HG03064 (cell line): ENCODE measurements around the gene COL5A2.

Experiments
- ATAC-seq: cut with Tn5 transposase; IDR thresholded peaks from one replicate; pipeline ENCODE4 v1.9.1; 2021; ENCODE audit warnings: low read depth; ENCODE audit not compliant: unreplicated experiment

COL5A2 gene

DNA sequence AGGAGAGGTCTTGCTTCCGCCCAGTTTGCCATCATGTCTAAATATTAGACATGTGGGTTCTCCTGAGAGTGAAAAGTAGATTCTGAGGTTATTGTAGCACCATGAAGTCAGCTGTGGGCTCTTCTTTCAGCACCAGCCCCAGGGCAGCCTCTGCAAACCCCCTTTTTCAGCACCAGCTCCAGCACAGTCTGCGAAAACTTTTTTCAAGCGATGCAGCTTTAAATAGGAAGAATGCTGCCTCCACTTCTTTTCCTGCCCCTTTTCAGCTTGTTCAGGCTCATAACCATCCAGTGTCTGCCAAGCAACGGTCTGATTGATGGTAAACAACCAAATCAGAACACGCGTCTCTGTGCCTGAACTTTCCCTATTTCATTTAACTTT is at the start of gene COL5A2:
Gene COL5A2, minus strand, starts transcription at position 192 of the 381 bp plus-strand sequence. Its CDS starts 157 bp downstream, at position 35.
- no peak for ATAC-seq

DNA sequence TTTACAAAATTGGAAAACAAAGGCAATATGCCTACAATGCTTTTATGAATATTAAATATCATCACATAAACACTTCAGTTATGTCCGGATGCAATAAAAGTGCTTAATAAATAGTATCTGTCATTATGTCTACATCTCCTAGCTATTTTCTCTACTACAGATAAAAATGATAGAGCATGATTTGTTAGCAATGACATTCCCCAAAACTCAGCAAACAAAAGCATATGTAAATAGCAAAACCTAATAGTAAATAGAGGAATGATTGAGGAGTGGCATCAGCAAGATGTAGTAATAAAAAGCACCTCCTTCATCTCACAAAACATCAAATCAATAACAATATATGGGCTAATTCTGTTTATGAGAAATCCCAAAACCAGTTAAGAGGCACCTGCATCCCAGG is 46.5 kb upstream of the COL5A2 start:
- no peak for ATAC-seq

DNA sequence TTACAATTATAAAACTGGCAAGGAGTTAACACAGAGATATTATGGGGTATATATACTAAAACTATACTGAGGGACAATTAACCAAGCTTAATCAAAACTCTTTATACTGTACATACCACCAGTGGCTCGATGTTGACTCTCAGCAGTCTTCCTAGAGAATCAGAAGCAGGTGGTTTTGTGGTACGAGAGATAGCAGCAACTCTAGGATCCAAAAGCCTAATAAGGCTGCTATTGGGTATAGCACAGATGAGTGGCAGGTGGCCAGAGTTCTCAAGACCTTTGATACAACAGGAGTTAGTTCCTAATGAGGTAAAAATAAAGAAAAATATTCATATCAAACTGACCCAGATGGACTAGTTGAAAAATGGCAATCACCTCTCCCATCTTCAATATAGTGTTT is 45.5 kb upstream of the COL5A2 start:
- ATAC-seq, result no peak

DNA sequence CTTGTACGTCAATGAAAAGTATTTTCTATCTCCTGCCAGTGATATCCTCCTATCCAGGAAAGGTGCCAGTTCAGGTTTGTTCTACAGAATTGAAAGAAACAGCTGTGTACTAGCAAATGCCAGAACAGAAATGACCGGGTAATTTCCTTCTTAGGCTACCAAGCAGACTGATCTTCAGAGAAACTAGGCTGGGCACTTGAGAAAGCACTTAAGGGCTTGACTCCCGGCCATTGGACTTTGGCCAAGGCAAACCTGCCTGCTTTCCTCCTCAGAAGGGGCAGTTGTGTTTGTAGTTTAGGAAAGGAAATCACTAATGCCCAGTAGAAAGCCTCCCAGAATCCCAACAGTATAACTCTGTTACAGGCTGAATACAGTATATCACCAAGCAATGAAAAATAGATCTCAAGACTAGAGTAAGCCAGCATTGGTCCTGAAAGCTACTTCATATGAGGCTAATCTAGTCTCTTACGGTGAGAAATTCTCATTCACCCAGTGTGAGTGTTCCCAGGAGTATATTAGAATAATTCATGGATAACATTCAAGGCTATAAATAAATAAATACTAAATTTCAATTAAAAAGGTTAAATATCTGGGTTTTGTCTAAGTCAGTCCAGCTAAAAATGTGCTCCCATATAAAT is 43.0 kb upstream of the COL5A2 start:
- ATAC-seq, result no peak

DNA sequence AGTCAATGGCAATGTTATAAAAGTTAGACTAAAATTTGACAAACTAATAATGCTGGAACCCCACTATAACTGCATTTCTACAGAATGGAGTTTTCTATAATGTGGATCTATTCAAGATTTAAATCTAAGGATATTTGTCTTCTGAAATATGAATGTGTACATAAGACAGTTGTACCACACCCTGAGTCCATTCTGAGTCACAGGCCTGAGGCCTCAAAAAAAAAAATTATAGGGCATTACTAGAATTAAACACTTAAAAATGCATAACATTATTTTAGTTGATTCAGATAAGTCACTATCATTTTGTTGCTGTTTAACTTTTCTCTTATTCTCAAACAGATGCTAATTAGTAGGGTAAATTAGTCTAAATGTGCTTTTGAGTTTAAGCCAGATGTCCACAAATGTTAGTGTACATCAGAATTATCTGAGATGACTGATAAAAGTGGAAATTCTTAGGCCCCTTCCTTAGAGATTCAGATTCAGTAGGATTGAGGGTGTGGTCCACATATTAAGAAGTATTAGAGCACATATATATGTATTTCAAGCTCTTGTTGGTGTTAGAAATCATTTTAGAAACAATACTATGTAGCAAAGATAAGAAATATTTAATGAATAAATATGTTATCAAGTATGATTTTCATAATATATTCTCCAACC is 42.4 kb upstream of the COL5A2 start:
- no peak for ATAC-seq

DNA sequence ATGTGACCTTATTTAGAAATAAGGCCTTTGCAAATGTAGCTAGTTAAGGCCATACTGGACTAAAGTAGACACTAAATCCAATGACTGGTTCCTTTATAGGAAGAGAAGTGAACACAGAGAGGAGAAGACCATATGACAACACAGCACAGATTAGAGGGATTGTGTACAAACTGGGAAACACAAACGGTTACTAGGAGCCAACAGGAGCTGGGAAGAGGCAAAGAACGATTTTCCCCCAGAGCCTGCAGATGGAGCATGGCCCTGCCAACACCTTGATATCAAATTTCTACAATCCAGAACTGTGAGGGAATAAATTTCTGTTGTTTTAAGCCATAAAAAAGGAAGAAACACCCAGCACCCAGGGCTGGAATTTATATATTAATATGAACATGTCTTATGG is 38.7 kb upstream of the COL5A2 start:
- ATAC-seq, result no peak

DNA sequence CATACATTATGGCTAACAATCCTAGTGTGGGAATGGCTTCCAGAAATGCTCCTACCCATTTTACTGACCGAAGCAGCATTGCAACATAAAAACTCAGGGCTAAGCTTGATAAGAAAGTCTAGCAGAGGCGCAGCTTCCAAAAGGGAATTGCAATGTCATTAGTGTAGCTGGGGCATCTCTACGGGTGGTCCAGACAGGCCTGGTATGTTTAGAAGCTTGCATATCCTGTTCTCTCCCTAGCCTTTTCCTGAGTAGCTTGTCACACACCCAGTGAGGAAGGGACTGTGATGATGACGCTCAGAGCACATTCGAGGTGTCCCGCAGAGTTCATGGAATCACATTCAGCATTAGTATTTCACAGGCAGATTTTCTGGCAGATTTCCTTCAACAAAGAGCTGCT is 38.0 kb upstream of the COL5A2 start:
- no peak for ATAC-seq

DNA sequence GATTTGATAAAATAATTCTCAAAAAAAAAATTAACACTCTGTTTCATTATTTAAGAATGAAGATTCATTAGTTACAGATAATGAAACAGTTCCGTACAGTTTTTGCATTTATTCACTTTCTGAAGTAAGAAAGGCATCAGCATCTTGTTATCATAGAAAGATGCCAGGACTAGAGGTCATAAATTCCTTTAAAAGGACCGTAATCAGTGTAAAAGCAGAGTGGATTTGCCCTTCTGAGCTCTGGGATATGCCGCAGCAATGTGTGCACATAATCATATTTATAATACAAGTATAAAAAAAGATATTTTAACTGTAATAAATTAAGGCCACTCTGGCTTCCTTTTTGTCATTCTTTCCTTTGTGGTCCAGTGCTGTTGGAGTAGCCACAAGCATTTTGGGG is 37.5 kb upstream of the COL5A2 start:
- ATAC-seq, result no peak

DNA sequence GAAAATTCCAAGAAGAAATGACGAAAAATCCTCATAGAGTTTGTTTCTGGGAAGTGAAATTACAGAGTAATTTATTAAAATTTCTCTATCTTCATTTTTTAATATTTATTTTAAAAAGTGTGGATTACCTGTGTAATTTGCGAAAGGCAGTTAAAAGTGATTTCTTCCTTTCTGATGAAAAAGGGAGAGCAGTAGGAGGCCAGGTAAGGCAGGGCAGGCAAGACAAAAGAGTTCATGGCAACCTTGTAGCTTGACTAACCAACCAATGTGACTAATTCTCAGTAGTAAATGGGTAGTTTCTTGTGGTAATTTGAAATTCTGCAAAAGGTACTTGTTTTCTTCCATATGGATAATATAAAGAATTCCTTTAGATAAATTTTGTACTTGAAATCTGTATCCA is 34.9 kb upstream of the COL5A2 start:
- no peak for ATAC-seq

DNA sequence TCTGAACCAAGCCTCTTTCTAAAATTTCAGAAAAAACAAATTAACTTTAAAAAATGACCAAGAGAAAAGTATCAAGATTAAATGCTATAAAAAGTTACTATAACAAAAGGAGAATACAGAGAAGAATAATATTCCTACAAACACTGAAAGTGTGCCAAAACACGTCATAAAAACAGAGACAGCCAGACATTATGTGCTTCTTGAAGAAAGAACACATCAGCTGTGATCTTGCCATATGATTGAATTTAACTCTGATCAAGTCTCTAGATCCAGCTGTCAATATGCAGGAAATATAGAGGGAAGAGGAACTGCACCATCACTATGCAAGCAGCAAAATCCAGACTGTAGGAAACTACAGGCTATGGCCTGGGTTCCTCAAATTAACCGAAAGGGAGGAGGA is 33.7 kb upstream of the COL5A2 start:
- ATAC-seq, result no peak

DNA sequence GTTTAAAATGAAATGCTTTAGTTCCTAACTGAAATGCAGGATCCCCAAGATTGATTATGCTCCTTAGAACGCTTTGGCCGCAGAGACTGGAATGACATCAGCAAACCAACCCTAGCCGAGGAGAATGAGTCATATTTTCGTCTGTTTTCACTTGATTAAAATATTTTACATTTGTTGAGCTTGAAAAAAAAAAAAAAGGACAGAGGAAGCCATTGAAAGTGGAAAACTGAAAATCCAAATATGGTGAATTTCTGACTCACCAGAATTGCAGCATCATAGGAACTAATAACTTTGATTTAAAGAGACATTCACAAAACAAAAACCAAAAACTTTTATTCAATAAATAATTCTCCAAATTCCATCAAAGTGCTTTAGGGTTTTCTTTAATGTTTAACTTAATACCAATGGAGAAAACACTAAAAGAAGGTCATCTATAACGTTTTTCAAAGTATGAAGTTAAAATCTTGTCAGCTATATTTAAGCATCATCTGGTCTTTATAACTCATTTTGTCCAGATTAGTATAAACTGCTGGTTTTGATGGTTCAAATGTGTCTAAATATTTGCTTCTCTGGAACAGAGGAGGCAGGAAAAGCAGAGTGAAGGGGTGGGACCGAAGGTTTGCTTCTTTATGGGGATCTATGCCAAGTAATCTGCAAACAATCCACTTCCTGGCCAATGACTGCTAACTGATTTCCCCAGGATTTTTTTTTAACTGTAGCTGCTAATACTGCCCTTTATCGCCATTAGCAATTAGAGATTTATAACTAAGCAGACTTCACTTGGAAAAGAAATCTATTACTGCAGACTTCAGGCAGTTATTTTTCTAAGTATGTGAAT is 30.9 kb upstream of the COL5A2 start:
- ATAC-seq, result no peak

DNA sequence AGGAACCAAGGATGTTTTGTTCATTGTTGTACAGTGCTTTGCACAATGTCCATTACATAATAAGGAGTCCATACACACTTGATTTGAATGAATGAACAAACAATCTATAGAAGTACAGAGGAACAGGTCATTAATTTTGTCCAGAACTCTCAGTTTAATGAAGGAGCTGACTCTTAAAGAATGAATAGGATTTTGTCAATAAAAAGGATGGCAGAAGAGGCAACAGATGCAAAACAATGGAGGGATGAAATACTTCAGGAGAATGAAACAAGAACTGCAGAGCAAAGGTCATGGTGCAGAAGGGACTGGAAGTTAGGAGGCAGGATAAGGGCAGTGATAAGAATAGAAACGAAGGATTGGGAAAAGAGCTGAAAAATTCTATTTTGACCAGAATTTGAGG is 28.7 kb upstream of the COL5A2 start:
- ATAC-seq, result no peak

DNA sequence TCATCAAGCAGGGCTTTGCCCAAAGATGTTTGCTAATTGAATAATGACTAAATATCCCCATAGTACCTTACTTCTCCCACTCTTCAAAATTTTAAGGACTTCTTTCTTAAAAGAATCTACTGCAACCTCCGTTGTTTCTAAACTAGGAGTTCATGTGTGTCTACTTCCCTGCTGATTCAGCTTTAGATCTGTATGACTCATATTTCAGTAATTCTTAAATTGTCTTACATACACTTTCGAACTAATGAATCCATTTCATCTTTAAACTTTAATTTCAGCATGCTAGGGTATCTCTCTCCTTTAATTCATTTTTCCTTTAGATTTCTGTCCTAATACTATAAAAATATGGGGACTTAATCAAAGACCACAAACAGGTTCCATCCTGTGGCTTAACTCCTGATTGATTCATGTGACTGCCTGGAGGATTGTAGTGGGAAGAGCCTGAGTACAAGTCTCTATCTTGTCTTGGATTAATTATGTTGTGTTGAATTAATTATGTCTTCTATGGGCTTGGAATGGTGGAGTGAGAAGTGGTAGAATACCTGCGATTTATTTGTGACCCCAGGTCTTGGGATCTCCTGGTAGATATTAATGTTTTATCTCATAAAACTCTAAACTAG is 24.9 kb upstream of the COL5A2 start:
- ATAC-seq, result no peak

DNA sequence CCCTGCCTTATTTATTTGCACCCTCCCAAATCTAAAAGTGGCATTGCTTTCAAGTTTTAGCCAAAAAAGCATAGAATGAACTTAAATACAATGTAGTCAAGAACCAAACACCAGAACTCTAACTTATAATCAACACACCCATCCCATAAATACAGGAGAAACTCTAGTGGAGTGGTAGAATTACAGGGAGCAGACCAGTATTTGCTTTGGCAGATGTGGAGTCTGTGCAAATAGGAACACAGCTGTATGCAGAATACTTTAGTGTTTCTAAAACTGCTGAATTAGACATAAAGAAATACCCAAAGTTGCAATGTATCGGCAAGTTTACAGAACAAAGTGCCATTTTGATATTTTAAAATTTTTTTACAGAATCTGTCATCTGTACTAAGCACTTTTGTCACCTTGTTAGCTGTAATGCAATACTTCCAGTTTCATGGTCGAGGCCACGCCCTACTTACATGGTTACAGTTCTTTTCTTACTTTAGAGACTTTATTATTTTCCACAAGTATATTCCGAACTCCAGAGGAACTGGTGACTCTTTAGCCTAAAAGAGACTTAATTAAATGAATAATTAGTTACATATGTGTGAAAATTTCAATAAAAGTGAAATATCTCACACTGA is 23.7 kb upstream of the COL5A2 start:
- ATAC-seq, result no peak

DNA sequence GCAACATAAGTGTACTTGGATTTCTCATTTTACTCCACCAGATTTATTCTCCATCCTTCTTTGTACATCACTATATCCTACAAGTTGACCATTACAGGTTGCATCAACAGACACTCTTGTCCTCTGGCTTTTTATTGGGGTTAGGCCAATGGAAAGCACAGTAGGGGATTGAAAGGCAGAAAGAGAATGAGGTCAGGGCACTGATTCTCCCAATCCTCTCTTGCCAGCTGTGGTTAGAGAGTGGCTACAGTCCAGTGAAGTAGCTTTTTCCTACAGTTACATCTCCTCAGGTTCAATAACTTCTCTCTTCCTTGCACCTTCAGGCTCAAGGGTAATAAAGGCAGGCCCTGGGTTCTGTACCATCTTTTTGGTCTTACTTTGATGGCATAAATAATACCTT is 20.2 kb upstream of the COL5A2 start:
- no peak for ATAC-seq

DNA sequence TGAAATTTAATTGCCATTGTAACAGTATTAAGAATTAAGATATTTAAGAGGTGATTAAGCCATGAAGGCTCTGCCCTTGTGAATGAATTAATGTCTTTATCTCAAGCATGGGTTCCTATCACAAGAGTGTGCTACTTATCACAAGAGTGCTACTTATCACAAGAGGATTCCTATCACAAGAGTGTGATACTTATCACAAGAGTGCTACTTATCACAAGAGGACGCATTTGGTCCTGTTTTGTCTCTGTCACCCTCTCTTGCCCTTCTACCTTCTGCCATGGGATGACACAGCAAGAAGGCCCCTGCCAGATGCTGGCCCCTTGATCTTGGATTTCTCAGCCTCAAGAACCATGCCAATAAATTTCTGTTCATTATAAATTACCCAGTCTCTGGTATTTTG is 13.2 kb upstream of the COL5A2 start:
- ATAC-seq, result no peak

DNA sequence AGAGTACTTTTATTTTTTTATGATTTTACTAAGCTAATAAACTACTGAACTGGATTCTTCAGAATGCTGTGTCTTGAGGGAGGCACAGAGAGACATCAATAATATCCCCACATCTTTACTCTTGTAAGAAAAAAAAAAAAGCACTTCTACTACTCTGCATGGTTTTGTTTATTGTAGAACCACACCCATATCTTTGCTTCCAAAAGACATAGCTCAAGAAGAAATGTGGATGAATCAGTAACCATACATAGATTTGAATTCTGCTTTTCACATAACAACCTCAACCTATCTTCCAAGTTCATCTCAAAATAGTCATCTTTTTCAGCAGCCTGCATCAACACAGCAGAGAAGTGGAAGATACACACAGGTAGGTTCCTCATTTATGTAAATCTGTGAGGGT is 12.2 kb upstream of the COL5A2 start:
- no peak for ATAC-seq

DNA sequence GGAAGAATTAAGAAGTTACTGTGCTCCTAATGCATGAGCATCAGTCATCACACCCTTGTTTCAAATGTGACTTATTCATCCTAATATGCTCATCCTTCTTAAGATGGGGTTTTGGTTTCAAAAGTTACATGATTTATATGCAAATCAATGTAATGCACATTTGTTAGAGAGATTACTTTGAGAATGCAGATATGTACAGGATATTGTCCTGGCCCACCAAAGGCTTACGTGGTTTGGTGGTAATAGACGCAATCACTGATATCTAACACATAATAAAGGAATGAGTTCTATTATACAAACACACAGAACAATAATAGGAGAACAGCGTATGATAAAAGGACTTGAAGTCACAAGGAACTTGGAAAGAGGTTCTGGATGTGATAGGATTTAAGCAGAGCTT is 11.1 kb upstream of the COL5A2 start:
- no peak for ATAC-seq

DNA sequence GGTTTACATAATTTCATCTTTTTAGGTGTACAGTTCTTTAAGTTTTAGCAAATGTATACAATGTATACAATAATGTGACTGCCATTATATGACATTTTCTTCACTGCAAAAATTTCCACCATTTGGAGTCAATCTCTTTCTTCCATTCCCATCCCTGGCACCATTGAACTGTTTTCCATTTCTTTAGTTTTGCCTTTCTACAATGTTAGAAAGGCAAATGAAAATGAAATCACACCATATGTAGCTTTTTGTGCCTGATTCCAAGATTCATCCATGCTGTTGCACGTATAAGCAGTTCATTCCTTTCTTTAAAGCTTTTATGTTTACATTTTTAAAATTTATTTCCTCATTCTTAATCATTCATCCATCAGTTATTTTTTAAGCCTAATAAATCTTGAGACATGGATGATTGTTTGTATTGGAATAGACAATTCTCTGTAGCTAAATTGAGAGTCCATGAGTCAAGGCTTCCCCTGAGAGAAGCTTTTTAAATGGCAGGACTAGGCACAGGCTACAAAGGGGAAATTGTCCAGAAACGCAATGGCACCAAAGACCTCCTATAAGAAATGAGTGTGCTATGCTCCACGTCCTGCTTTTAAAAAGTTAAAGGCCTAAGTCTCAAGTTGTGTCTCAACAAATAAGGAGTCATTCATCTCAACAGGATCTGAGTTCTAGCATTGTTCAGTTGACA is 8.7 kb upstream of the COL5A2 start:
- no peak for ATAC-seq

DNA sequence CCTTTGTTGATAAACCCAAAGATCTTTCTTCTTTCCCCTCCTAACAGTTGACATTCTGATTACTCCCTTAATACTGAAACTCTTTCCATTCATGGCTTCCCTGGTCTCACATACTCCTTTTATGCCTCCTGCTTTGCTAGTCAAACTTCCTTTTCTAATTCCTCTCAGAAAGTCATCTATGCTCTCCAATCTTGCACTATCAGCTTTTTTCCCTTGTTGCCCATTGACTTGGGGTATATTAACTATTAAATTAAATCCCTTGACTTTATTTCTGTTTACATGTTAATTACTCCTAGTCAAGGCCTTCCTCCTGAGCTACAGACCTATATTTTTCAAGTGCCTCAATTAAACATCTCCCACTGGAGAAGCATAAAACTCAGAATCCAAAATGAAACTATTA is 3.6 kb upstream of the COL5A2 start:
- no peak for ATAC-seq
